DOHH2 (cell line): Measurements from ENCODE around the gene BCO1.

Experiments used
- EZH2phosphoT487 ChIP-seq: fragments of 200-600 bp; sonication (generic); IDR thresholded peaks from 2 replicates; pipeline ENCODE4 v1.6.1; 2017; ENCODE audit warnings: borderline replicate concordance, mild to moderate bottlenecking, antibody characterized with exemption, low read length, moderate library complexity, mixed read lengths
- TF ChIP-seq, protein P1 (sequence below): fragments of 200-600 bp; sonication (generic); IDR thresholded peaks from one replicate; pipeline ENCODE4 v1.5.1; 2014; ENCODE audit warnings: antibody characterized with exemption, mild to moderate bottlenecking, low read depth, low read length; ENCODE audit not compliant: poor library complexity, severe bottlenecking

DNA sequence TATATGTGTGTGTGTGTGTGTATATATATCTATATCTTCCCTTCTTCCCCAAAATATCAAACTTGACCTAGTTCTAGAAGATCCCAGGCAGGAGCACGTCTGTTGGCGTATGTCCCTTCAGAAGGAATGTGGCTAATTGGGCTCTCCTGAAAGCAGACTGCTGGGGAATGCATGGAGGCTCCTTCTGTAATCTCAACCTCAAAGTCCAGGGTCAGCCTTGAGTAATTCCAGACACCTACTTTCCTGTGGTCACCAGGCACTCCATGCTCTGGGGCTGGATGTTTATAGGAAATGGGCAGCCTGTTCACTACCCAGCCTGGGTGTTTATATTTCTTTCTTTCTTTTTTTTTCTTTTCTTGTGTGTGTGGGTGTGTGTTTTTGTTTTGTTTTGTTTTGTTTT is 13.4 kb downstream of the BCO1 start:
- TF ChIP-seq, protein P1, sequence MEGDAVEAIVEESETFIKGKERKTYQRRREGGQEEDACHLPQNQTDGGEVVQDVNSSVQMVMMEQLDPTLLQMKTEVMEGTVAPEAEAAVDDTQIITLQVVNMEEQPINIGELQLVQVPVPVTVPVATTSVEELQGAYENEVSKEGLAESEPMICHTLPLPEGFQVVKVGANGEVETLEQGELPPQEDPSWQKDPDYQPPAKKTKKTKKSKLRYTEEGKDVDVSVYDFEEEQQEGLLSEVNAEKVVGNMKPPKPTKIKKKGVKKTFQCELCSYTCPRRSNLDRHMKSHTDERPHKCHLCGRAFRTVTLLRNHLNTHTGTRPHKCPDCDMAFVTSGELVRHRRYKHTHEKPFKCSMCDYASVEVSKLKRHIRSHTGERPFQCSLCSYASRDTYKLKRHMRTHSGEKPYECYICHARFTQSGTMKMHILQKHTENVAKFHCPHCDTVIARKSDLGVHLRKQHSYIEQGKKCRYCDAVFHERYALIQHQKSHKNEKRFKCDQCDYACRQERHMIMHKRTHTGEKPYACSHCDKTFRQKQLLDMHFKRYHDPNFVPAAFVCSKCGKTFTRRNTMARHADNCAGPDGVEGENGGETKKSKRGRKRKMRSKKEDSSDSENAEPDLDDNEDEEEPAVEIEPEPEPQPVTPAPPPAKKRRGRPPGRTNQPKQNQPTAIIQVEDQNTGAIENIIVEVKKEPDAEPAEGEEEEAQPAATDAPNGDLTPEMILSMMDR = no peak
- TF ChIP-seq EZH2phosphoT487 = no peak
